HepG2 (cell line): Measurements from ENCODE around the gene GALK2. TPM values are rescaled to one million over a fixed set of nuclear protein-coding genes. Genes with fewer than 3 reads are reported as not detected.

Source experiments
- AGO2 ChIP-seq: fragments of 200-400 bp; formaldehyde crosslinking; optimal IDR thresholded peaks from 2 replicates; pipeline ENCODE3; 2017; ENCODE audit warnings: mild to moderate bottlenecking, low read depth, low read length, moderate library complexity
- ARNT2 ChIP-seq: sonication (generic); formaldehyde crosslinking; IDR thresholded peaks from 2 replicates; pipeline ENCODE4 v1.8.0; 2022; ENCODE audit warnings: mild to moderate bottlenecking, low read depth, missing genetic modification reagents, moderate library complexity
- ATF2 ChIP-seq: sonication (generic); formaldehyde crosslinking; IDR thresholded peaks from 2 replicates; pipeline ENCODE4 v1.4.0; 2020; ENCODE audit warnings: missing genetic modification reagents
- CC2D1A ChIP-seq: sonication (generic); formaldehyde crosslinking; IDR thresholded peaks from 2 replicates; pipeline ENCODE4 v1.8.1; 2023; ENCODE audit warnings: mild to moderate bottlenecking, missing genetic modification reagents
- EP300 ChIP-seq, 3 experiments: sonication (generic) in 1 of 3; formaldehyde crosslinking in 1 of 3; IDR thresholded peaks; 2 replicates each; pipeline versions ENCODE4 v1.5.1 to v1.6.1; 2011 to 2020; ENCODE audit warnings: low read depth in 2 of 3, low read length in 2 of 3, borderline replicate concordance in 1 of 3, improper control_type of control experiment in 1 of 3, mild to moderate bottlenecking in 1 of 3, missing genetic modification reagents in 1 of 3, moderate library complexity in 1 of 3
- GATAD1 ChIP-seq: IDR thresholded peaks from 2 replicates; pipeline ENCODE4 v1.6.1; 2016; ENCODE audit warnings: missing genetic modification reagents, missing compliant biosample characterization
- HHEX ChIP-seq: IDR thresholded peaks from 2 replicates; pipeline ENCODE4 v1.6.1; 2016; ENCODE audit warnings: control low read depth
- IKZF1 ChIP-seq: fragments of 450-650 bp; IDR thresholded peaks from 2 replicates; pipeline ENCODE4 v1.7.1; 2016
- KAT8 ChIP-seq: IDR thresholded peaks from 2 replicates; pipeline ENCODE4 v1.6.1; 2016; ENCODE audit warnings: missing genetic modification reagents, missing compliant biosample characterization
- KDM6A ChIP-seq: IDR thresholded peaks from 2 replicates; pipeline ENCODE4 v1.6.1; 2016; ENCODE audit warnings: low read depth
- PAF1 ChIP-seq: IDR thresholded peaks from 2 replicates; pipeline ENCODE4 v1.6.1; 2016; ENCODE audit warnings: missing genetic modification reagents, missing compliant biosample characterization
- SALL2 ChIP-seq: sonication (generic); formaldehyde crosslinking; IDR thresholded peaks from 2 replicates; pipeline ENCODE4 v1.8.1; 2023; ENCODE audit warnings: mild to moderate bottlenecking, missing genetic modification reagents, inconsistent platforms
- SAP130 ChIP-seq: IDR thresholded peaks from 2 replicates; pipeline ENCODE4 v1.6.1; 2016; ENCODE audit warnings: low read depth
- SRSF1 ChIP-seq: fragments of 200-400 bp; formaldehyde crosslinking; optimal IDR thresholded peaks from 2 replicates; pipeline ENCODE3; 2017; ENCODE audit warnings: mild to moderate bottlenecking, low read depth, low read length, moderate library complexity
- TARDBP ChIP-seq: sonication (generic); formaldehyde crosslinking; IDR thresholded peaks from 2 replicates; pipeline ENCODE4 v1.8.0; 2022; ENCODE audit warnings: mild to moderate bottlenecking, missing genetic modification reagents
- ZNF276 ChIP-seq: sonication (generic); formaldehyde crosslinking; IDR thresholded peaks from 2 replicates; pipeline ENCODE4 v1.4.0; 2020; ENCODE audit warnings: mild to moderate bottlenecking, low read depth, missing genetic modification reagents
- ZNF282 ChIP-seq: fragments of 450-650 bp; IDR thresholded peaks from 2 replicates; pipeline ENCODE4 v1.6.1; 2018; ENCODE audit not compliant: partially characterized antibody
- ZNF326 ChIP-seq: sonication (generic); formaldehyde crosslinking; IDR thresholded peaks from 2 replicates; pipeline ENCODE4 v1.4.0; 2020; ENCODE audit warnings: missing genetic modification reagents, borderline replicate concordance
- ZNF629 ChIP-seq: sonication (generic); formaldehyde crosslinking; conservative IDR thresholded peaks from 2 replicates; pipeline ENCODE4 v1.5.0; 2020; ENCODE audit warnings: missing genetic modification reagents
- ZNF747 ChIP-seq: sonication (generic); formaldehyde crosslinking; IDR thresholded peaks from 2 replicates; pipeline ENCODE4 v1.8.1; 2023; ENCODE audit warnings: missing genetic modification reagents, mild to moderate bottlenecking, borderline replicate concordance
- ZNF780A ChIP-seq: sonication (generic); formaldehyde crosslinking; IDR thresholded peaks from 2 replicates; pipeline ENCODE4 v1.8.0; 2022; ENCODE audit warnings: mild to moderate bottlenecking, missing genetic modification reagents, moderate library complexity
- ZSCAN25 ChIP-seq: sonication (generic); formaldehyde crosslinking; IDR thresholded peaks from 2 replicates; pipeline ENCODE4 v1.8.0; 2022; ENCODE audit warnings: mild to moderate bottlenecking, missing genetic modification reagents
- polyA plus RNA-seq, 8 experiments: library from polyadenylated mRNA; depleted of rRNA in 3 of 8; stranded (reverse) in 7 of 8; unstranded in 1 of 8; fragments of >200 nt; fragmentation: Illumina TruSeq in 4 of 8; extraction: Trizol in 4 of 8; gene quantifications; 2 replicates each; pipeline versions ENCODE4 v1.2.1 to v1.2.3, GENCODE V29; 2011 to 2016; ENCODE audit warnings: low read depth in 4 of 8, missing spikeins in 1 of 8, mixed read lengths in 1 of 8; ENCODE audit not compliant: insufficient read depth in 1 of 8
- total RNA-seq, 5 experiments: library from RNA; depleted of rRNA; stranded (reverse); fragments of >200 nt; fragmentation: Illumina TruSeq; extraction: Trizol; gene quantifications; 2 replicates each; pipeline ENCODE4 v1.2.3, GENCODE V29; 2016; ENCODE audit warnings: low read depth in 1 of 5
- TF ChIP-seq, protein P1 (sequence below): IDR thresholded peaks from 2 replicates; pipeline ENCODE4 v1.6.1; 2016; ENCODE audit warnings: mild to moderate bottlenecking, missing biosample characterization, missing genetic modification reagents
- TF ChIP-seq, protein P2 (sequence below): IDR thresholded peaks from 2 replicates; pipeline ENCODE4 v1.6.1; 2012; ENCODE audit warnings: inconsistent platforms
- TF ChIP-seq, protein P3 (sequence below): sonication (generic); formaldehyde crosslinking; IDR thresholded peaks from 2 replicates; pipeline ENCODE4 v1.5.1; 2020; ENCODE audit warnings: mild to moderate bottlenecking, missing genetic modification reagents, moderate library complexity

The GALK2 gene
- total and polyA plus RNA-seq, 2 of the 13 experiments (the other 11 are each of a cell fraction or from before 2014, with no cell fraction given): 17.6 to 32.8 TPM

DNA sequence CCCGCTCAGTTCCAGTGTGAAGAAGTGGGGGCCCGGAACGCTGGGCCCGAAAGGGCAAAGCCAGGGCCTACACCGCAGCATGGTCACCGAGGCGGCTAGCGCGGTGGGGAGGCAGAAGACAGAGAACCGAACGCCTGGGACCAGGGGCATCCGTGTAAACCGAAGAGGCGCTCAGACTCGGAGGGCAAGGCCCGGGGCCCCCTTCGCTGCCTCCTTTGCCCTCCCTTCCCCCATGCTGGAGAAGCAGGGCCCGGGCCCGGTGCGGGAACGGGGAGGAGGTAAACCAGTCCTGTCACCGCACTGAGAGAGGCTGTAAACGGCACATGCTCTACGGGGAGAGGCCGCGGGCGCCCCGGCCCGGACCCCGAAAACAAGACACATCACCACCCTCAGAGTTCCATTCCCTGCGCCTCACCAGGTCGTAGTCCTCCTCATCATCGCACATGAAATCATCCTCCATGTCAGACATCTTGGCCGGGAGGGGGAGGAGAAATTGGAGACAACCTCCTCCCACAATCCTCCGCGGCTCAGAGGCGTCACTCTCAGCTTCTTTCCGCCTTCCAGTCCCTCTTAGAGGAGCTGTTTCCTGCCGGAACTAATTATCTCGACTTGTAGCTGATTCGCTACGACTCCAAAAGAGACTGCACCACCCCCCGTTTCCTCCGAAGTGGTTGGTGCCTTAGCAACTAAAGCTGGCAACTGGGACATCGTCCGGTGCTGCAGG, 14.8 kb upstream of the GALK2 start, which contains the start of gene COPS2 (continued):
- TF ChIP-seq ATF2 (CRISPR knock-in tag): peak; percentile 86
- TF ChIP-seq HHEX (CRISPR knock-in tag): 0 out of 2 replicates have a peak, but pooled peaks have one; percentile 39
- TF ChIP-seq ARNT2 (CRISPR knock-in tag): peak; percentile 57; the same call in 1 of the 2 replicates
- TF ChIP-seq ZNF747 (CRISPR knock-in tag): peak; percentile 79; the same call in 1 of the 2 replicates
- no peak for TF ChIP-seq ZNF780A (CRISPR knock-in tag)
- TF ChIP-seq SALL2 (CRISPR knock-in tag): peak; percentile 51
- TF ChIP-seq ZNF276 (CRISPR knock-in tag): no peak
- TF ChIP-seq AGO2: peak; percentile 55
- 0 out of 4 replicates have a peak, but pooled peaks of 1 of the 2 experiments have one; percentile 35 for TF ChIP-seq EP300 (IDR thresholded peaks at IDR 0.05; ENCODE audit: low read depth in 2 of 2, low read length in 2 of 2)
- no peak; the same call in 1 of the 2 replicates for TF ChIP-seq EP300 (CRISPR knock-in tag; IDR thresholded peaks at IDR 0.05; ENCODE audit: borderline replicate concordance)
- TF ChIP-seq, protein P1, sequence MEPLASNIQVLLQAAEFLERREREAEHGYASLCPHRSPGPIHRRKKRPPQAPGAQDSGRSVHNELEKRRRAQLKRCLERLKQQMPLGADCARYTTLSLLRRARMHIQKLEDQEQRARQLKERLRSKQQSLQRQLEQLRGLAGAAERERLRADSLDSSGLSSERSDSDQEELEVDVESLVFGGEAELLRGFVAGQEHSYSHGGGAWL (CRISPR knock-in tag): peak; percentile 48; the same call in 1 of the 2 replicates
- TF ChIP-seq IKZF1: no peak
- TF ChIP-seq, protein P2, sequence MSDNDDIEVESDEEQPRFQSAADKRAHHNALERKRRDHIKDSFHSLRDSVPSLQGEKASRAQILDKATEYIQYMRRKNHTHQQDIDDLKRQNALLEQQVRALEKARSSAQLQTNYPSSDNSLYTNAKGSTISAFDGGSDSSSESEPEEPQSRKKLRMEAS: peak; percentile 57; the same call in 1 of the 2 replicates
- TF ChIP-seq KAT8 (CRISPR knock-in tag): peak; percentile 98
- TF ChIP-seq CC2D1A (CRISPR knock-in tag): no peak
- TF ChIP-seq ZNF282: no peak
- TF ChIP-seq SAP130 (CRISPR knock-in tag): peak; percentile 97
- TF ChIP-seq KDM6A (CRISPR knock-in tag): 0 out of 2 replicates have a peak, but pooled peaks have one; percentile 39
- no peak for TF ChIP-seq PAF1 (CRISPR knock-in tag)
- TF ChIP-seq TARDBP: peak; percentile 96
- TF ChIP-seq ZSCAN25 (CRISPR knock-in tag): no peak
- no peak for TF ChIP-seq ZNF326 (CRISPR knock-in tag)
- peak; percentile 98 for TF ChIP-seq GATAD1
- no peak for TF ChIP-seq ZNF629
- TF ChIP-seq, protein P3, sequence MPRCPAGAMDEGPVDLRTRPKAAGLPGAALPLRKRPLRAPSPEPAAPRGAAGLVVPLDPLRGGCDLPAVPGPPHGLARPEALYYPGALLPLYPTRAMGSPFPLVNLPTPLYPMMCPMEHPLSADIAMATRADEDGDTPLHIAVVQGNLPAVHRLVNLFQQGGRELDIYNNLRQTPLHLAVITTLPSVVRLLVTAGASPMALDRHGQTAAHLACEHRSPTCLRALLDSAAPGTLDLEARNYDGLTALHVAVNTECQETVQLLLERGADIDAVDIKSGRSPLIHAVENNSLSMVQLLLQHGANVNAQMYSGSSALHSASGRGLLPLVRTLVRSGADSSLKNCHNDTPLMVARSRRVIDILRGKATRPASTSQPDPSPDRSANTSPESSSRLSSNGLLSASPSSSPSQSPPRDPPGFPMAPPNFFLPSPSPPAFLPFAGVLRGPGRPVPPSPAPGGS (CRISPR knock-in tag): no peak
- TF ChIP-seq SRSF1: no peak
